Fibroblast of mammary gland (primary cell): ENCODE measurements around the gene JARID2.

ENCODE experiments used
- DNase-seq: peaks from one replicate; pipeline ENCODE4 v3.0.0-alpha.2; 2010; ENCODE audit warnings: low read depth
- H3K4me3 ChIP-seq: 2 replicates; pipeline ENCODE4 v1.5.1; 2011; ENCODE audit warnings: low read depth, mild to moderate bottlenecking, low read length, moderate library complexity; ENCODE audit not compliant: control insufficient read depth
- CTCF ChIP-seq: conservative IDR thresholded peaks from 2 replicates; pipeline ENCODE4 v1.5.1; 2011; ENCODE audit warnings: low read depth, low read length, inconsistent platforms; ENCODE audit not compliant: control insufficient read depth, insufficient read depth

JARID2 gene

GRCh38 chr6:15421945-15422733 lies 176.3 kb downstream of the JARID2 start:
- no peak for DNase-seq
- no peak for TF ChIP-seq CTCF
- H3K4me3 ChIP-seq, result no peak overlapping the region

GRCh38 chr6:15423286-15423993 lies 177.6 kb downstream of the JARID2 start:
- peak; percentile 40 for DNase-seq
- TF ChIP-seq CTCF, result no peak
- H3K4me3 ChIP-seq, result no peak overlapping the region

GRCh38 chr6:15425947-15426346 lies 180.1 kb downstream of the JARID2 start:
- H3K4me3 ChIP-seq, result no peak overlapping the region
- TF ChIP-seq CTCF, result no peak

GRCh38 chr6:15426395-15426794 lies 180.5 kb downstream of the JARID2 start:
- TF ChIP-seq CTCF, result no peak
- DNase-seq, result no peak
- H3K4me3 ChIP-seq, result no peak overlapping the region

More at GRCh38 chr6:15425947-15426346, 180.1 kb downstream of the JARID2 start:
- DNase-seq, result no peak

GRCh38 chr6:15426901-15427300 lies 181.0 kb downstream of the JARID2 start:
- no peak overlapping the region for H3K4me3 ChIP-seq
- TF ChIP-seq CTCF, result no peak
- DNase-seq, result no peak

- TF ChIP-seq CTCF, result no peak
- DNase-seq, result peak; percentile 21
- no peak overlapping the region for H3K4me3 ChIP-seq
These were observed 181.6 kb downstream of the JARID2 start for GRCh38 chr6:15427331-15428070.
